ENCODE measurements around the gene TBX10.

TBX10 gene

DNA sequence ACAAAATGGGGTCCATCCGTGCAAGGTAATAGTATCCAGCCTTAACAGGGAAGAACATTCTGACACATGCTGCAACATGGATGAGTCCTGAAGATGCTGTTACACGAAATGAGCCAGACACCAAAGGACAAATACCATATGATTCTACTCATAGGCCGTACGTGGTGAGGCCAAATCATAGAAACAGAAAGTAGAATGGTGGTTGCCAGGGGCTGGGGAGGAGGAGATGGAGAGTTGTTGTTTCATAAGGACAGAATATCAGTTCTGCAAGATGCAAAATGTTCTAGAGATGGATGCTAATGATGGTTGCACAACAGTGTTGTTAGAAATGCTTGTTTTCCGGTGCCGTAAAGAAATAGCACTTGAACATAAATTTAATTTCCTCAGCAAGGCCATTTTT is 2.6 kb downstream of the TBX10 start:
- no peak overlapping the region for H3K4me3 ChIP-seq (replicated peaks; ENCODE audit: low read depth, low read length)
- no peak for DNase-seq (ENCODE audit: low read depth)
- TF ChIP-seq, protein P1, sequence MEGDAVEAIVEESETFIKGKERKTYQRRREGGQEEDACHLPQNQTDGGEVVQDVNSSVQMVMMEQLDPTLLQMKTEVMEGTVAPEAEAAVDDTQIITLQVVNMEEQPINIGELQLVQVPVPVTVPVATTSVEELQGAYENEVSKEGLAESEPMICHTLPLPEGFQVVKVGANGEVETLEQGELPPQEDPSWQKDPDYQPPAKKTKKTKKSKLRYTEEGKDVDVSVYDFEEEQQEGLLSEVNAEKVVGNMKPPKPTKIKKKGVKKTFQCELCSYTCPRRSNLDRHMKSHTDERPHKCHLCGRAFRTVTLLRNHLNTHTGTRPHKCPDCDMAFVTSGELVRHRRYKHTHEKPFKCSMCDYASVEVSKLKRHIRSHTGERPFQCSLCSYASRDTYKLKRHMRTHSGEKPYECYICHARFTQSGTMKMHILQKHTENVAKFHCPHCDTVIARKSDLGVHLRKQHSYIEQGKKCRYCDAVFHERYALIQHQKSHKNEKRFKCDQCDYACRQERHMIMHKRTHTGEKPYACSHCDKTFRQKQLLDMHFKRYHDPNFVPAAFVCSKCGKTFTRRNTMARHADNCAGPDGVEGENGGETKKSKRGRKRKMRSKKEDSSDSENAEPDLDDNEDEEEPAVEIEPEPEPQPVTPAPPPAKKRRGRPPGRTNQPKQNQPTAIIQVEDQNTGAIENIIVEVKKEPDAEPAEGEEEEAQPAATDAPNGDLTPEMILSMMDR (IDR thresholded peaks at IDR 0.05; ENCODE audit: low read length, missing control alignments): no peak

DNA sequence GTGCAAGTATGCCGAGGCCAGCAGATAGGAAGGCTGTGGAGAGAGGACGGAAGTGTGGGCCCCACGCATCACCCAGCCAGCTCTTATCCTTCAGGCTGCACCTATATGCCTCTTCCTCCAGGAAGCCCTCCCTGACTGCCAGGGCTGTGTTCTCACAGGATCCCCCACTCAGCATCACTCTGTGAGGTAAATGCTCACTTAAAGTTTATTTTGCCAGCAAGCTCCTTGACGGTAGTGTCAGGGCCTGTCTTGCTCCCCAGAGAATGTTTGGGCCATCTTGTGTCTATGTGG is 4.4 kb downstream of the TBX10 start:
- no peak overlapping the region for H3K4me3 ChIP-seq (replicated peaks; ENCODE audit: low read depth, low read length)
- no peak for DNase-seq (ENCODE audit: low read depth)
- TF ChIP-seq, protein P1 (IDR thresholded peaks at IDR 0.05; ENCODE audit: low read length, missing control alignments): no peak

- no peak for DNase-seq (ENCODE audit: low read depth)
Observed at GRCh38 chr11:67634366-67635230, 5.0 kb downstream of the TBX10 start.

DNA sequence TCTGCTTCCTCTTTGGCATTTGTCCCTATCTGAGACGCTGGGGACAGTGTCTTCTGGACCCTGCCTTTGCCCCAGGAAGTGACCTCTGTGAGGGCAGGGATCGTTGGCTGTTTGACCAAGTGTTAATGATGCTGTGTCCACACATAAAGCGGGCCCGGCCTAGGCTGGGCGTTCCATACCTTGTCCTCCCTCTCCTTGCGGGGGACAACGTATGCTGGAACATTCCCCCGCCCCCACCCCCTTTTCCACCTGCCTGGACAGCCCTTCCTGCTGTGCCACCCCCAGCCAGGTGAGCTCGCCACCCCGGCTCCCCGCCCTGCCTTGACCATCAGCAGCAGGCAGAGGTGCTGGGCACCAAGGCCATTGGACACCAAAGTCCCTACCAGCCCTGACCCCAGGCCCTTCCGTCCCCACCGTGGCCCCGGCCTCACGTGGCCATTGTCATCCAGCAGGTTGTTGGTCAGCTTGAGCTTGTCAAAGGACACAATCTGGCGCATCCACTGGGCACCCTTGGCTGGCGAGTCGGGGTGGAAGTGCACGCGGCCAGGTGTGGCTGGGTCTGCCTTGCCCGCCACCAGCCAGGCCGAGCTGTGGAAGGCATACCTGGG is 5.7 kb downstream of the TBX10 start:
- TF ChIP-seq, protein P1 (IDR thresholded peaks at IDR 0.05; ENCODE audit: low read length, missing control alignments): no peak
- DNase-seq (ENCODE audit: low read depth): no peak
- H3K4me3 ChIP-seq (replicated peaks; ENCODE audit: low read depth, low read length): no peak overlapping the region

More at GRCh38 chr11:67634366-67635230, 5.0 kb downstream of the TBX10 start:
- no peak overlapping the region for H3K4me3 ChIP-seq (replicated peaks; ENCODE audit: low read depth, low read length)
- TF ChIP-seq, protein P1 (IDR thresholded peaks at IDR 0.05; ENCODE audit: low read length, missing control alignments): no peak

GRCh38 chr11:67632982-67633755 is 6.4 kb downstream of the TBX10 start:
- DNase-seq (ENCODE audit: low read depth): no peak
- H3K4me3 ChIP-seq (replicated peaks; ENCODE audit: low read depth, low read length): no peak overlapping the region
- TF ChIP-seq, protein P1 (IDR thresholded peaks at IDR 0.05; ENCODE audit: low read length, missing control alignments): no peak

DNA sequence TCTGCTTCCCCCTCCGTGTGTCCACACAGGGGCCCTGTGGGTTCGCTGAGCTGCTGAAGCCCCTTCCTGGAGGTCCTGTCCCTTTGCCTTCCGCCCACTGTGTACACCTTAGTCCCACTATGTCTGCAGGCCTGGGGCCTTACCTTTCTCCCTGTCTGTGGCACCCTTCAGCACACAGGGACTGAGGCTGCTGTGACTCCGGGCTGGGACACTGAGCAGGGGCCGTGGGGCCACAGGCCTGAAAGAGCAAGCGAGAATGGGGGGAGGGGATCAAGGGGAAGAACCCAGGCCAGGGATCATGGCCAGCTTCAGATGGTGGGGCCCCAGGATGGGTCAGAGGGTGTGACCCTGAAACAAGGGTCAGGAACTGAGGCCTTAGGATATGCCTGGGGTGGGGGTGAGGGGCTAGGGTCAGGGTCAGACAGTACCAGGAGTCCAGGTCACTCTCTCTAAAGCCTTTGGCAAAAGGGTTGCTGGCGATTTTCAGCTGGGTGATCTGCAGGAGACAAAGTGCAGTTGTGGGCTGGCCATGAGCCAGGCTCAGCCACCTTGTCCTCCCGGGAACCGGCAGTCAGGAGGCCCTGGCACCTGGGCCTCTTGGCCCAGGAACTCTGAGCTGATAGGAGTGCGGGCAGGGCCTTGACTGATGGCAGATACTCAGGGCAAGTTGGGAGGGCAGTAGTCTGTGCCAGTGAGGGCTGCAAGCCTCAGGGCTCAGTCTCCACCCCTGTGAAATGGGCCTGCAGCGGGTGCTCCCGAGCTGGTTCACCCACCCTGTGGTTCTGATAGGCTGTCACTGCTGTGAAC is 7.2 kb downstream of the TBX10 start:
- TF ChIP-seq, protein P1 (IDR thresholded peaks at IDR 0.05; ENCODE audit: low read length, missing control alignments): no peak

More for the DNA sequence above, 7.2 kb downstream of the TBX10 start:
- no peak overlapping the region for H3K4me3 ChIP-seq (replicated peaks; ENCODE audit: low read depth, low read length)
- DNase-seq (ENCODE audit: low read depth): no peak

All from fibroblast of pulmonary artery (primary cell).